HEK293 (cell line): ENCODE measurements around the gene PRRT3.

ENCODE experiments used
- EGR2 ChIP-seq: fragments of 450-650 bp; formaldehyde crosslinking; IDR thresholded peaks from 2 replicates; pipeline ENCODE4 v1.5.1; 2016; ENCODE audit warnings: low read depth, missing biosample characterization, missing genetic modification characterization
- GLI4 ChIP-seq: fragments of 450-650 bp; formaldehyde crosslinking; IDR thresholded peaks from 2 replicates; pipeline ENCODE4 v1.5.1; 2016; ENCODE audit warnings: missing biosample characterization, missing genetic modification characterization
- HOXA7 ChIP-seq: sonication (generic); formaldehyde crosslinking; IDR thresholded peaks from 2 replicates; pipeline ENCODE4 v1.8.1; 2022; ENCODE audit warnings: missing genetic modification reagents, borderline replicate concordance
- KLF17 ChIP-seq: fragments of 450-650 bp; formaldehyde crosslinking; IDR thresholded peaks from 2 replicates; pipeline ENCODE4 v1.5.1; 2016; ENCODE audit warnings: missing biosample characterization, missing genetic modification characterization
- KLF9 ChIP-seq: fragments of 450-650 bp; formaldehyde crosslinking; IDR thresholded peaks from 2 replicates; pipeline ENCODE4 v1.5.1; 2016; ENCODE audit warnings: missing biosample characterization, missing genetic modification characterization, low read depth
- MYNN ChIP-seq: fragments of 450-650 bp; formaldehyde crosslinking; IDR thresholded peaks from 2 replicates; pipeline ENCODE4 v1.5.1; 2016; ENCODE audit warnings: missing biosample characterization, missing genetic modification characterization, borderline replicate concordance
- PATZ1 ChIP-seq: fragments of 450-650 bp; formaldehyde crosslinking; IDR thresholded peaks from 2 replicates; pipeline ENCODE4 v1.5.1; 2016; ENCODE audit warnings: missing biosample characterization, missing genetic modification characterization
- TCF7L2 ChIP-seq: IDR thresholded peaks from 2 replicates; pipeline ENCODE4 v1.6.1; 2011; ENCODE audit warnings: low read depth, mild to moderate bottlenecking, inconsistent platforms, low read length, moderate library complexity, borderline replicate concordance
- TSHZ1 ChIP-seq: fragments of 450-650 bp; formaldehyde crosslinking; IDR thresholded peaks from 2 replicates; pipeline ENCODE4 v1.5.1; 2016; ENCODE audit warnings: missing biosample characterization, missing genetic modification characterization, borderline replicate concordance
- WT1 ChIP-seq: fragments of 450-650 bp; formaldehyde crosslinking; IDR thresholded peaks from 2 replicates; pipeline ENCODE4 v1.5.1; 2016; ENCODE audit warnings: missing biosample characterization, missing genetic modification characterization
- ZBTB10 ChIP-seq: fragments of 450-650 bp; formaldehyde crosslinking; IDR thresholded peaks from 2 replicates; pipeline ENCODE4 v1.5.1; 2016; ENCODE audit warnings: missing biosample characterization, missing genetic modification characterization
- ZBTB48 ChIP-seq: fragments of 450-650 bp; formaldehyde crosslinking; IDR thresholded peaks from 2 replicates; pipeline ENCODE4 v1.5.1; 2016; ENCODE audit warnings: missing biosample characterization, missing genetic modification characterization
- ZFP3 ChIP-seq: fragments of 450-650 bp; formaldehyde crosslinking; IDR thresholded peaks from 2 replicates; pipeline ENCODE4 v1.5.1; 2016; ENCODE audit warnings: low read depth, missing biosample characterization, missing genetic modification characterization
- ZNF146 ChIP-seq: fragments of 450-650 bp; formaldehyde crosslinking; IDR thresholded peaks from 2 replicates; pipeline ENCODE4 v1.5.1; 2016; ENCODE audit warnings: missing biosample characterization, missing genetic modification characterization
- ZNF239 ChIP-seq: fragments of 450-650 bp; formaldehyde crosslinking; IDR thresholded peaks from 2 replicates; pipeline ENCODE4 v1.5.1; 2016; ENCODE audit warnings: missing biosample characterization, missing genetic modification characterization
- ZNF280C ChIP-seq: fragments of 450-650 bp; formaldehyde crosslinking; IDR thresholded peaks from 2 replicates; pipeline ENCODE4 v1.5.1; 2016; ENCODE audit warnings: missing biosample characterization, missing genetic modification characterization
- ZNF518A ChIP-seq: fragments of 450-650 bp; formaldehyde crosslinking; conservative IDR thresholded peaks from 2 replicates; pipeline ENCODE4 v1.5.1; 2016; ENCODE audit warnings: low read depth, missing biosample characterization, missing genetic modification characterization
- ZNF585B ChIP-seq: fragments of 450-650 bp; formaldehyde crosslinking; IDR thresholded peaks from 2 replicates; pipeline ENCODE4 v1.5.1; 2016; ENCODE audit warnings: missing biosample characterization, missing genetic modification characterization
- ZNF707 ChIP-seq: fragments of 450-650 bp; formaldehyde crosslinking; IDR thresholded peaks from 2 replicates; pipeline ENCODE4 v1.5.1; 2016; ENCODE audit warnings: missing biosample characterization, missing genetic modification characterization

The PRRT3 gene

GRCh38 chr3:9976721-9977709, 24.8 kb upstream of the PRRT3 start (continued):
- TF ChIP-seq ZBTB10 (tag by site-specific recombination): no peak
- no peak for TF ChIP-seq EGR2
- no peak for TF ChIP-seq GLI4 (tag by site-specific recombination)
- TF ChIP-seq ZNF146 (tag by site-specific recombination): 0 out of 2 replicates have a peak, but pooled peaks have one; percentile 7
- TF ChIP-seq TCF7L2: no peak
- TF ChIP-seq ZFP3 (tag by site-specific recombination): no peak
- TF ChIP-seq ZBTB48 (tag by site-specific recombination): no peak
- 0 out of 2 replicates have a peak, but pooled peaks have one; percentile 24 for TF ChIP-seq ZNF518A (tag by site-specific recombination)
- no peak for TF ChIP-seq ZNF280C
- no peak for TF ChIP-seq ZNF585B
- no peak for TF ChIP-seq ZNF707
- no peak for TF ChIP-seq MYNN
- peak; percentile 70 for TF ChIP-seq WT1 (tag by site-specific recombination)
- no peak for TF ChIP-seq ZNF239 (tag by site-specific recombination)
- no peak for TF ChIP-seq HOXA7 (CRISPR knock-in tag)
- peak; percentile 96 for TF ChIP-seq TSHZ1
- TF ChIP-seq KLF17 (tag by site-specific recombination): peak; percentile 70; the same call in 1 of the 2 replicates
- peak; percentile 75; the same call in 1 of the 2 replicates for TF ChIP-seq PATZ1
- no peak for TF ChIP-seq KLF9 (tag by site-specific recombination)
